ENCODE data around the gene HDAC4. TPM values are rescaled to one million over a fixed set of nuclear protein-coding genes. Genes with fewer than 3 reads are reported as not detected.

Gene HDAC4
- total RNA-seq, 2 donors from 2014 or later = 9.3 to 139 TPM

DNA sequence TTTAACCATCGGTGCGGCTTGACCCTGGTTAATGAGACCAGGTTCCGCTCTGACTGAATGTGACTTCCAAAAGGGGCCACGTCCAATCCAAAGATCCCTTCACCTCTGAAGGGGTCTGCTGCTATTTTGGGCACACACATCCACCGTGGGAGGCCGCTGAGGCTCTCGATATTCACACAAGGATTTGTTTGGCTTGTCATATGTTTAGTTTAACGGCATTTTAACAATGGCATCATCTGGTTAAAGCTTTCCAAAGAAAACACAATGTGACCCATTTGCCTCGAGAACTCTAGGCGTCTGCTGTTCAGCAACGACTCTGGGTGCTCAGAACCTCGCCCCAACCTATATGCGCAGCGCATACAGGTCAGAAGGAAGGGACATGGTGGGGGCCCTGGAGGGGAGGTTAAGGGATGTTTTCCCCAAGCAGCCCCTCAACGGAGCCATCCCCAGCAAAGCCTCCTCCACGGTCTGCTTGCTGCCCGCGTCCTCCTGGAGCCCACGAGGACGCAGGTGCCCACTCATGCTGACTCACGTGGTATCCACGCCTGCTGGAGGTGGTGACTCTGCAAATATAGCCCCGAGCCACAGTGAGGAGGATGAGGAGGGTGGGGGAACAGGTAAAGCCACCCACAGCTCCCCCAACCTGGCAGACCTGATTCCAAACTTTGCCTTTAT is 260.3 kb downstream of the HDAC4 start:
- DNase-seq = no peak
- no peak for ATAC-seq
- TF ChIP-seq, protein P1, sequence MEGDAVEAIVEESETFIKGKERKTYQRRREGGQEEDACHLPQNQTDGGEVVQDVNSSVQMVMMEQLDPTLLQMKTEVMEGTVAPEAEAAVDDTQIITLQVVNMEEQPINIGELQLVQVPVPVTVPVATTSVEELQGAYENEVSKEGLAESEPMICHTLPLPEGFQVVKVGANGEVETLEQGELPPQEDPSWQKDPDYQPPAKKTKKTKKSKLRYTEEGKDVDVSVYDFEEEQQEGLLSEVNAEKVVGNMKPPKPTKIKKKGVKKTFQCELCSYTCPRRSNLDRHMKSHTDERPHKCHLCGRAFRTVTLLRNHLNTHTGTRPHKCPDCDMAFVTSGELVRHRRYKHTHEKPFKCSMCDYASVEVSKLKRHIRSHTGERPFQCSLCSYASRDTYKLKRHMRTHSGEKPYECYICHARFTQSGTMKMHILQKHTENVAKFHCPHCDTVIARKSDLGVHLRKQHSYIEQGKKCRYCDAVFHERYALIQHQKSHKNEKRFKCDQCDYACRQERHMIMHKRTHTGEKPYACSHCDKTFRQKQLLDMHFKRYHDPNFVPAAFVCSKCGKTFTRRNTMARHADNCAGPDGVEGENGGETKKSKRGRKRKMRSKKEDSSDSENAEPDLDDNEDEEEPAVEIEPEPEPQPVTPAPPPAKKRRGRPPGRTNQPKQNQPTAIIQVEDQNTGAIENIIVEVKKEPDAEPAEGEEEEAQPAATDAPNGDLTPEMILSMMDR (IDR thresholded peaks at IDR 0.05) = no peak
- no peak for TF ChIP-seq POLR2A (IDR thresholded peaks at IDR 0.05)
- Histone ChIP-seq H3K36me3 (replicated peaks in 1 of 2; ENCODE audit: insufficient read depth in 1 of 2, low read depth in 2 of 2) (peaks cover 0 to 8% of the 10 kb centered on the region in 2 donors), H3K4me3 (no peak overlapping the region), H3K27ac (no peak overlapping the region), H3K4me1 (no peaks in the 10 kb centered on the region), H3K27me3 (no peaks in the 10 kb centered on the region), H3K9me3 (no peaks in the 10 kb centered on the region)
- WGBS, 2 donors = 91 to 93% methylated on average over 22 to 23 of the region's 23 CpGs
- intact Hi-C loops (cut with DNase I) = no loop called here

DNA sequence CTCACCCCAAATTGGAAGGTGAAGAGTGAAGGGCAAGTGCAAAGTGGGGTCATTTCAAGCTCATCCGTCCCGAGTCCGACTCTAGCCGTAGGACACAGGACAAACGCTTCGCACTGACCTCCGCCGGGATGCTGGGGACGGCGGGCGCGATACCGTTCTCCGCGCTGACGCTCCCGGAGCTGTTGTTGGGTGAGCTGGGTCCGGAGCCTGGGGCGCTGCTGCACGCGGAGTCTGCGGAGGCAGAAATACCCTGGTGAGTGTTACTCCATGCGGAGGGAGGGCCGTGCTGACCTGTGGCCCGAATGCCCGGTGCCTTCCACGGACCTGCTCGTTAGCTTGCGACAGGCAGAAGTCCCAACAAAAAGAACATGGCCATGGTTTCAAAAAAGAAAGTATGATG is 261.3 kb downstream of the HDAC4 start:
- TF ChIP-seq, protein P1 (IDR thresholded peaks at IDR 0.05) = no peak
- TF ChIP-seq POLR2A (IDR thresholded peaks at IDR 0.05) = no peak
- no peak for ATAC-seq
- no peak overlapping the region for H3K27ac ChIP-seq
- H3K4me1 ChIP-seq = no peaks in the 10 kb centered on the region
- no peak for DNase-seq
- H3K36me3 ChIP-seq (replicated peaks in 1 of 2; ENCODE audit: insufficient read depth in 1 of 2, low read depth in 2 of 2) = peaks cover 0 to 9% of the 10 kb centered on the region in 2 donors
- H3K27me3 ChIP-seq = no peaks in the 10 kb centered on the region
- WGBS, 2 donors = 95% methylated on average over 25 to 29 of the region's 29 CpGs
- H3K4me3 ChIP-seq = no peak overlapping the region
- no peaks in the 10 kb centered on the region for H3K9me3 ChIP-seq
- intact Hi-C loops (cut with DNase I) = no loop called here

DNA sequence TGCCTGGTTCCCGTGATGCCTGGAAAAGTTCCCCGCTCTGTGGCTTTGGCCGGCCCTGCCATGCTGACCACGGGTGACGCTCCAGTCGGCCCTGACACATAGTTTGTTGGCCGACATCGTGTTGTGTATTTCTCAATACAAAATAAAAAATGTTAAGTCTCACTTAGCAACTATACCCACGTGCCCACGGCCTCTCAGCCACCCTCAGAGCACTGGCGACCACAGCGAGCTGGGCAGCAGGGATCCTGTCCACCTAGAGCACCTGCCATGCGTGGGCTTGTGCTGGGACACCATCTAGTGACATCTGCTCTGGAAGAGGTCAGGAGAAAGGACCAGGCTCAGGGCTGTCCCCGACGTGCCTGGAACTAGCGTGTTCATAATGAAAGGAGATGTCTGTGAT is 261.7 kb downstream of the HDAC4 start:
- Histone ChIP-seq H3K27me3 (no peaks in the 10 kb centered on the region), H3K4me3 (no peak overlapping the region), H3K27ac (no peak overlapping the region), H3K36me3 (replicated peaks in 1 of 2; ENCODE audit: insufficient read depth in 1 of 2, low read depth in 2 of 2) (peaks cover 0 to 9% of the 10 kb centered on the region in 2 donors), H3K4me1 (no peaks in the 10 kb centered on the region), H3K9me3 (no peaks in the 10 kb centered on the region)
- WGBS, 2 donors = 89 to 90% methylated on average over 15 to 16 of the region's 16 CpGs
- intact Hi-C loops (cut with DNase I) = no loop called here
- TF ChIP-seq POLR2A (IDR thresholded peaks at IDR 0.05) = no peak
- TF ChIP-seq, protein P1 (IDR thresholded peaks at IDR 0.05) = no peak
- ATAC-seq = no peak
- no peak for DNase-seq

DNA sequence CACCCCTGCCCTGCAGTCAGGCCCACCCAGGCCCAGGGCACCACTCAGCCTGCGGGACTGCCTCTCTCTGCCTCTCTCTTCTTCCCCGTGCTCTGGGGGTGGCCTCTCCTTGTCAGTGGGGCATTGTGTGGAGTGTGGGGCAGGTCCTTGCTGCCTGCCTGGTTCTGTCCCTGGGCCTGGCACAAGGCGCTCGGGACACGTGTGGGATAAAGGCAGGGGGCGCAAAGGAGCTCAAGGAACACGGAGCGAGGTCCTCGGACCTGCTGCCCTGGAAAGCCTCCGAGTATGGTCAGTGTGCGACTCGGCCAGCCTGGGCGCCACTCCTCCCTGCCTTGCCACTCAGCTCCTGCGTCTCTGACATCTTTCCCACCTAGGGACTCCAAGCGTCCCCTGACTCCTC is 262.2 kb downstream of the HDAC4 start:
- Histone ChIP-seq H3K27me3 (no peaks in the 10 kb centered on the region), H3K9me3 (no peaks in the 10 kb centered on the region), H3K36me3 (replicated peaks in 1 of 2; ENCODE audit: insufficient read depth in 1 of 2, low read depth in 2 of 2) (peaks cover 0 to 11% of the 10 kb centered on the region in 2 donors), H3K4me3 (no peak overlapping the region), H3K4me1 (no peaks in the 10 kb centered on the region), H3K27ac (no peak overlapping the region)
- ATAC-seq (no peak), DNase-seq (no peak)
- TF ChIP-seq, protein P1 (IDR thresholded peaks at IDR 0.05) = no peak
- TF ChIP-seq POLR2A (IDR thresholded peaks at IDR 0.05) = no peak
- 94 to 95% methylated on average over 15 of the region's 15 CpGs for WGBS, 2 donors
- intact Hi-C loops (cut with DNase I) = no loop called here

DNA sequence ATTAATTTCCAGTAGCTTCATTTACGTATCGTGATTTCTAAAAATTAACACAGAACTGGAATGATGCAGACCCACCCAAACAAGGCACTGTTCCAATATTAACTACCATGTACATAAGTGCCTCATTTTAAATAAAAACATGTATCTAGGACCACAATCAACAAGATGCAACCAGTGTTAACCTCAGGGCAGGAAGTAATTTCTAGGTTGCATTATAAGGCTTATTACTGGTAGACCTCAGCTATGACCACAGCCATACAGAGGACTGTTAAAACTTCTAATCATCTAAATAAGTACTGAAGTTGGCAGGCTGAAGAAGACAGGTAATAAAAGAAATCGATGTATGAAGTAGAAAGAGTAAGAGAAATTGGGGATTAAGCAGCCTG is 262.9 kb downstream of the HDAC4 start:
- no peaks in the 10 kb centered on the region for H3K4me1 ChIP-seq
- 88 to 96% methylated on average over 3 of the region's 3 CpGs for WGBS, 2 donors
- TF ChIP-seq, protein P1 (IDR thresholded peaks at IDR 0.05) = no peak
- TF ChIP-seq POLR2A (IDR thresholded peaks at IDR 0.05) = no peak
- ATAC-seq = no peak
- no peak overlapping the region for H3K4me3 ChIP-seq
- intact Hi-C loops (cut with DNase I) = no loop called here
- no peaks in the 10 kb centered on the region for H3K27me3 ChIP-seq
- peaks cover 0 to 13% of the 10 kb centered on the region in 2 donors for H3K36me3 ChIP-seq (replicated peaks in 1 of 2; ENCODE audit: insufficient read depth in 1 of 2, low read depth in 2 of 2)
- H3K27ac ChIP-seq = no peak overlapping the region
- no peak for DNase-seq
- H3K9me3 ChIP-seq = no peaks in the 10 kb centered on the region
